NCI-H526 (cell line): ENCODE measurements around the gene EHMT1.
"Not testable (repeated sequence)": the region's sequence is repeated elsewhere in the genome, so short reads cannot be mapped to it uniquely, and the experiment has no call there.

Experiments used
- DNase-seq, 2 experiments: peaks; one replicate each; lab custom pipeline; 2025; lab: John Stamatoyannopoulos, UW

The EHMT1 gene

GRCh38 chr9:137809040-137809576 is 190.3 kb downstream of the EHMT1 start:
- DNase-seq: no peak

- not testable (repeated sequence) for DNase-seq
These were observed 191.1 kb downstream of the EHMT1 start for GRCh38 chr9:137809726-137810450.

- DNase-seq: no peak
These were observed 192.6 kb downstream of the EHMT1 start for GRCh38 chr9:137811283-137811870.

- no peak for DNase-seq
These were observed 193.7 kb downstream of the EHMT1 start for GRCh38 chr9:137812356-137813023.

GRCh38 chr9:137813167-137813566 is 194.4 kb downstream of the EHMT1 start:
- DNase-seq: no peak

GRCh38 chr9:137813651-137814415 is 195.0 kb downstream of the EHMT1 start:
- DNase-seq: no peak

GRCh38 chr9:137814436-137814835 is 195.6 kb downstream of the EHMT1 start:
- no peak for DNase-seq

- DNase-seq: no peak
These were observed 196.0 kb downstream of the EHMT1 start for GRCh38 chr9:137814841-137815240.

- no peak for DNase-seq
These were observed 196.8 kb downstream of the EHMT1 start for GRCh38 chr9:137815256-137816255.

GRCh38 chr9:137816531-137817235 is 197.9 kb downstream of the EHMT1 start:
- no peak for DNase-seq

- no peak for DNase-seq
These were observed 198.7 kb downstream of the EHMT1 start for GRCh38 chr9:137817236-137818200.

- no peak for DNase-seq
These were observed 199.5 kb downstream of the EHMT1 start for GRCh38 chr9:137818286-137818685.

- no peak for DNase-seq
These were observed 201.5 kb downstream of the EHMT1 start for GRCh38 chr9:137820161-137820855.

- DNase-seq: no peak
These were observed 205.4 kb downstream of the EHMT1 start for GRCh38 chr9:137823986-137824771.

- DNase-seq: no peak
These were observed 206.7 kb downstream of the EHMT1 start for GRCh38 chr9:137825324-137825989.

- no peak for DNase-seq
These were observed 209.2 kb downstream of the EHMT1 start for GRCh38 chr9:137827908-137828526.
